Neural cell (in vitro differentiated cells): ENCODE results near the gene DEPDC5.

Experiments
- EP300 ChIP-seq: fragments of 450-650 bp; conservative IDR thresholded peaks from 2 replicates; pipeline ENCODE4 v1.6.1; 2014; ENCODE audit warnings: antibody characterized with exemption, mild to moderate bottlenecking, moderate library complexity; ENCODE audit not compliant: poor library complexity, severe bottlenecking
- EZH2 ChIP-seq: fragments of 200-600, 300-800 bp; shearing (Covaris generic), sonication (generic); IDR thresholded peaks from 2 replicates; pipeline ENCODE4 v1.6.1; 2014; ENCODE audit warnings: antibody characterized with exemption, low read length, borderline replicate concordance, mild to moderate bottlenecking; ENCODE audit not compliant: insufficient read depth, poor library complexity, severe bottlenecking
- POLR2AphosphoS5 ChIP-seq: IDR thresholded peaks from 2 replicates; pipeline ENCODE4 v1.6.1; 2012
- RAD21 ChIP-seq: fragments of 450-650 bp; conservative IDR thresholded peaks from 2 replicates; pipeline ENCODE4 v1.6.1; 2014; ENCODE audit warnings: antibody characterized with exemption, mild to moderate bottlenecking, moderate library complexity
- REST ChIP-seq: IDR thresholded peaks from 2 replicates; pipeline ENCODE4 v1.6.1; 2012; ENCODE audit warnings: borderline replicate concordance
- SMC3 ChIP-seq: fragments of 450-650 bp; conservative IDR thresholded peaks from 2 replicates; pipeline ENCODE4 v1.6.1; 2014; ENCODE audit warnings: antibody characterized with exemption, mild to moderate bottlenecking, moderate library complexity; ENCODE audit not compliant: poor library complexity
- TF ChIP-seq, protein P1 (sequence below): fragments of 450-650 bp; IDR thresholded peaks from 2 replicates; pipeline ENCODE4 v1.5.1; 2014; ENCODE audit warnings: antibody characterized with exemption, mild to moderate bottlenecking, moderate library complexity; ENCODE audit not compliant: poor library complexity, severe bottlenecking

DNA sequence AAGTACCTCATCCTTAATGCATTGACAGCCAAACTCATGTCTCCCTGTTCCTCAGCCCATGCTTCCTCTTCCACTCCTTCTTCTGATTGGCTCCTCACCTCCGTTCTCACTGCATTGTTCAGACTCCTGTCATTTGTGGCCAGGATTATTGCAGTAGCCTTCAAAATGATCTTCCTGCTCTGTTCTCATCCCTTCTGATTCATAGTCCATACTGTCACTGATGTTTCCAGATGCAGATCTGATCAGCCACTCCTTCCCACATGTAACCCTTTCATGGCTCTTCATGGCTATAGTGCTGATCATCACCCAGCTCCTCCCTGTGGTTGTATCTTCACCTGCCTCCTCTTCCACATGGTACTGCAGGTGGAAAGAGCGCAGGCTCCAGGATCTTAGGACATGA, 71.7 kb downstream of the DEPDC5 start:
- TF ChIP-seq, protein P1, sequence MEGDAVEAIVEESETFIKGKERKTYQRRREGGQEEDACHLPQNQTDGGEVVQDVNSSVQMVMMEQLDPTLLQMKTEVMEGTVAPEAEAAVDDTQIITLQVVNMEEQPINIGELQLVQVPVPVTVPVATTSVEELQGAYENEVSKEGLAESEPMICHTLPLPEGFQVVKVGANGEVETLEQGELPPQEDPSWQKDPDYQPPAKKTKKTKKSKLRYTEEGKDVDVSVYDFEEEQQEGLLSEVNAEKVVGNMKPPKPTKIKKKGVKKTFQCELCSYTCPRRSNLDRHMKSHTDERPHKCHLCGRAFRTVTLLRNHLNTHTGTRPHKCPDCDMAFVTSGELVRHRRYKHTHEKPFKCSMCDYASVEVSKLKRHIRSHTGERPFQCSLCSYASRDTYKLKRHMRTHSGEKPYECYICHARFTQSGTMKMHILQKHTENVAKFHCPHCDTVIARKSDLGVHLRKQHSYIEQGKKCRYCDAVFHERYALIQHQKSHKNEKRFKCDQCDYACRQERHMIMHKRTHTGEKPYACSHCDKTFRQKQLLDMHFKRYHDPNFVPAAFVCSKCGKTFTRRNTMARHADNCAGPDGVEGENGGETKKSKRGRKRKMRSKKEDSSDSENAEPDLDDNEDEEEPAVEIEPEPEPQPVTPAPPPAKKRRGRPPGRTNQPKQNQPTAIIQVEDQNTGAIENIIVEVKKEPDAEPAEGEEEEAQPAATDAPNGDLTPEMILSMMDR, result no peak
- TF ChIP-seq RAD21 (no peak), EZH2 (no peak), POLR2AphosphoS5 (no peak), REST (no peak), SMC3 (no peak), EP300 (no peak)
